Adrenal gland (tissue), 5 donors: ENCODE data around the gene DDC.

Experiments used
- POLR2A ChIP-seq, 2 donors: fragments of 450-650 bp; IDR thresholded peaks; one replicate each; pipeline ENCODE4 v1.6.1; 2017; ENCODE audit warnings: antibody characterized with exemption in 2 of 2, mild to moderate bottlenecking in 2 of 2, moderate library complexity in 1 of 2
- TF ChIP-seq, protein P1 (sequence below), 6 experiments: fragments of 450-650 bp in 4 of 6; fragments of 200-600 bp in 2 of 6; sonication (generic) in 1 of 6; IDR thresholded peaks; 1 replicate in 5 of 6; 2 replicates in 1 of 6; pipeline versions ENCODE4 v1.5.1 to v1.8.0; 2016 to 2021; ENCODE audit warnings: antibody characterized with exemption in 6 of 6, mild to moderate bottlenecking in 2 of 6, moderate library complexity in 1 of 6
- donor health status: DM: no; HTN: no; CAD: no.

DNA sequence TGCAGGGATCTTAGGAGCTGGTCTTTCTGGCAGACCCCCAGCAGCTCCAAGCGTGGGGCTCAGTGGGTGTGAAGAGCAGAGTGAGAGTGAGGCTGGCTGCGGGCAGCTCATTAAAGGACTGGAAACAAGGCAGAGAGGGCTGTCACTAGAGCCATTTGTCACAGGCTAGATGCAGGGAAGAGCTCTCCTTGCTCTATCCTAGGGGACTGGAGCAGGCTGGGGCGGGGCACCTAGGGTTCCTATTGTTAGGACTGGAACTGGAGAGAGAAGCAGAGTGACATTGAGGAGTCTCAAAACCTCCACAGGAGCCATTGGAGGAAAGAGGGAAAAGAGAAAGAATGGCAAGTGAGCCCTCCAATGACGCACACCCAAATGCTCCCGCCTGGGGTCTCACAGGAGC, 772 bp upstream of the DDC start:
- TF ChIP-seq, protein P1, sequence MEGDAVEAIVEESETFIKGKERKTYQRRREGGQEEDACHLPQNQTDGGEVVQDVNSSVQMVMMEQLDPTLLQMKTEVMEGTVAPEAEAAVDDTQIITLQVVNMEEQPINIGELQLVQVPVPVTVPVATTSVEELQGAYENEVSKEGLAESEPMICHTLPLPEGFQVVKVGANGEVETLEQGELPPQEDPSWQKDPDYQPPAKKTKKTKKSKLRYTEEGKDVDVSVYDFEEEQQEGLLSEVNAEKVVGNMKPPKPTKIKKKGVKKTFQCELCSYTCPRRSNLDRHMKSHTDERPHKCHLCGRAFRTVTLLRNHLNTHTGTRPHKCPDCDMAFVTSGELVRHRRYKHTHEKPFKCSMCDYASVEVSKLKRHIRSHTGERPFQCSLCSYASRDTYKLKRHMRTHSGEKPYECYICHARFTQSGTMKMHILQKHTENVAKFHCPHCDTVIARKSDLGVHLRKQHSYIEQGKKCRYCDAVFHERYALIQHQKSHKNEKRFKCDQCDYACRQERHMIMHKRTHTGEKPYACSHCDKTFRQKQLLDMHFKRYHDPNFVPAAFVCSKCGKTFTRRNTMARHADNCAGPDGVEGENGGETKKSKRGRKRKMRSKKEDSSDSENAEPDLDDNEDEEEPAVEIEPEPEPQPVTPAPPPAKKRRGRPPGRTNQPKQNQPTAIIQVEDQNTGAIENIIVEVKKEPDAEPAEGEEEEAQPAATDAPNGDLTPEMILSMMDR (IDR thresholded peaks at IDR 0.05) = no peak
- TF ChIP-seq POLR2A (IDR thresholded peaks at IDR 0.05) = no peak
